ENCODE data around the gene RBM28. TPM values are rescaled to one million over a fixed set of nuclear protein-coding genes. Genes with fewer than 3 reads are reported as not detected.
"Not testable (repeated sequence)": the region's sequence is repeated elsewhere in the genome, so short reads cannot be mapped to it uniquely, and the experiment has no call there.

The RBM28 gene
- total RNA-seq, 1 experiment from 2014 or later = 18.5 TPM

DNA sequence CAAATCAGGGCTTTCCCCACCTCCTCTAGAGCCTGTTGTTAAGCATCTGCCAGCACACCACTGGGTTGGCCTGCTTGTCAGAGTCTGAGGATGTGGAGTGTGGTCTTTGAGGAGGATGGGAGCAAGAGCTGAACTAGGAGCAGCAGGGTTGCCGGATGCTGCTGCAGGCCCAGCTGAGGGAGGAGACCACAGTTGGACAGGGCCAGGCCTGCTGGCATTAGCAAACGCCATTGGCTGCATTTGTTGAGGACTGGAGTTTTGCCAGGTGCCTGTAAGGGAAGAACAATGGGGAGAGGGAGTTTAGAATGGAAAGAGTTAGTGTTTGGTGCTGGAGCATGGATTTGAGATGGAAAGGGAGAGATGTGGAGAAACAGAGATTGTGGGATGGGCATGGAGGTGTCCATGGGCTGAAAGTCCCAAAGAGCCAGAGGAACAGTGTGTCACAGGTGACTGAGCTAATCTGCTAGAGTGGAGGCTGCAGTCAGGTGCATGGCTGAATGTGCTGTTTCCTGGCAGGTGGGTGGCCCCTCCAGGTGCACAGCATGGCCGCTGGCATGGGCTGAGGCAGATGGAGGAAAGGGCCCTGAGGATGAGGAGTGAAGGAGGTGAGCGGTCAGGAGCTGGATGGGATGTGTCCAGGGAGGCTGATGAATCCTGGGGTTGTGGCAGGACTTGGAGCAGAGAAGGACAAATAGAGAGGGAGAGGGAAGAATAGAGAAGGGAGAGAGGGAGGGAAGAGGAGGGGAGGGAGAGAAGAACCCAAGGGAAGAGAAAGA, 61.9 kb downstream of the RBM28 start:
- no peak for DNase-seq (ENCODE audit: low read depth)

DNA sequence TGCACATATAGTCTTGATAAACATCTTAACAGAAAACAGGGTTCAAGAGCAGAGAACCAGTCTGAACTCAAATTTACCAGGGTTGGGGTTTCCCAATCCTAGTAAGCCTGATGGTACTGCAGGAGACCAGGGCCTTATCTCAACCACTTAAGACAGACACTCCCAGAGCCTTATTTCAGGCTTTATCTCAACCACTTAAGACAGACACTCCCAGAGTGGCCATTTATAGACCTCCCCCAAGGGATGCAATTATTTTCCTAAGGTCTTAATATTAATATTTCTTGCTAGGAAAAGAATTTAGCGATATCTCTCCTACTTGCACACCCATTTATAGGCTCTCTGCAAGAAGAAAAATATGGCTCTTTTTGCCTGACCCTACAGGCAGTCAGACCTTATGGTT, 63.3 kb downstream of the RBM28 start:
- DNase-seq (ENCODE audit: low read depth) = not testable (repeated sequence)

DNA sequence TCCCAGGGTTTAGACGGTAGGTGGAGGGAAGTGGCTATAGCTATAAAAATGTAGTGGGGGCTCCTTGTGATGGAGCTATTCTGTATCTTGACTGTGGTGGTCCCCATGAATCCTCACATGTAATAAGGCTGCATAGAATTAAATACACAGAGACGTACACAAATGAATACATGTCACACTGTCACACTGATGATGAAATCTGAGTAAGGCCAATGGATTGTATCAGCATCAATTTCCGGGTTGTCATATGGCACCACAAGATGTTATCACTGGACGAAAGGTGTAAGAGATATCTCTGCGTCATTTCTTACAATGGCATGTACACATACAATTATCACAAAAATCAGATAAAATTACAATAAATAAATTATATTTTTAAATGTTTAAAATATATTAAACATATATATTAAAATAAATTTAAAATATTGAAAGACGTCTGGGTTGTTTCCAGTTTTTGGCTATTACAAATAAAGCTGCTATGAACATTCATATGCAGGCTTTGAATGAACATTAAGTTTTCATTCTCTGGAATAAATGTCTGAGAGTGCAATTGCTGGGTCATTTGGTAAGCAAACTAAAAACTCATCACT, 64.5 kb downstream of the RBM28 start:
- DNase-seq (ENCODE audit: low read depth) = no peak

DNA sequence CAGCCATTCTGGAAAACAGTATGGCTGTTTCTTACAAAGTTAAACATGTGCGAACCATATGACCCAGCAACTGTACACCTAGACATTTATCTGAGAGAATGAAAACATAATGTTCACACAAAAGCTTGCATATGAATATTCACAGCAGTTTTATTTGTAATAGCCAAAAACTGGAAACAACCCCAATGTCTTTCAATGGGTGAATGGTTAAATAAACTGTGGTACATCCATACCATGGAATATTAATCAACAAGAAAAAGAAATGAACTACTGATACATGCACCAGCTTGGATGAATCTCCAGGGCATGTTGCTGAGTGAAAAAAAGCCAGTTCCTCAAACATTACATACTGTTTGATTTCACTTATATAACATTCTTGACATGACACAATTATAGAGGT, 65.3 kb downstream of the RBM28 start:
- DNase-seq (ENCODE audit: low read depth) = no peak

DNA sequence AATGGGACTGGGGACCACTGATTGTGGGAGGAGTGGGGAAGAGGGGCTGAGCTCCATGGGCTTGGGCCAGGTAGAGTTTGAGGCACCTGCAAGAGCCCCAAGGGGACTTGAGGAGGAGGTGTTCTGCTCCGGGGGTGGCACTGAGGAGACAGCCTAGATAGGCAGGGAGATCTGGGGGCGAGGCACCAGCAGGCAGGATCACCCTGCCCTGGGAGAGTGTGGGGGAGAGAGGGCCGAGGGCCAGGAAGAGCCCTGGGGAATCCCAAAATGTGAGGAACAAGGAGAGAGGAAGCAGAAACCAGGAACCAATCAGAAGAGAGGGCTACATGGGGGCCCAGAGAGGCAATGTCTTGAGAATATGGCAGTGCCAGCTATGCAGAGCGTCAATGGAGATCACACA, 68.0 kb downstream of the RBM28 start:
- no peak for DNase-seq (ENCODE audit: low read depth)

DNA sequence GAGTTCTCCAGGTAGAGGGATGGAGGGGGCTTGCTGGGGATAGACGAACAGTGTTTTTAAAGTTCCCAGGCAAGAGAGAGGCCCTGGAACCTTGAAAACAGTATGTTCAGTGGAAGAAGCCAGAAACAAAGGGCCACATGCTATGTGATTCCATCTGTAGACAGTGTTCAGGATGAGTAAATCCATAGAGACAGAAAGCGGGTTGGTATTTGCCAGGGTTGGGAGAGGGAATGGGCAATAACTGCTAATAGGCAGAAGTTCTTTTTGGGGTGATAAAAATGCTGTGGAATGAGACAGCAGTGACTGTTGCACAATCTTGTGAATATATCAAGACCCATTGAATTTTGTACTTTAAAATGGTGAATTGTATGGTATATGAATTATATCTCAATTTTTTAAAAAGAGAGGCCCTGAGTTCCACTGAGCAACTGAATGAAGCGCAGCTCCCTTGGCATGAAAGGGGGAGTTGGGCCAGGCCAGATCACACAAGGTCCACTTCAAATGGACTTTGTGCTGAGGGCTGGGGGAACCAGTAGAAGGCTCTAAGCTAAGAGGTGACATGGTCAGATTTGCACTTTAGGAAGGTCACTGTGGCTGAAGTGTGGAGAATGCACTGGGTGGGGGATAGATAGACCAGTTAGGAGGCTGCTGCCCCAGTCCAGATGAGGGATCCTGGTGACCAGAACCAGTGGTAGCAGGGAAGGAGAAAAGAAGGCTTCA, 68.7 kb downstream of the RBM28 start:
- DNase-seq (ENCODE audit: low read depth) = no peak

DNA sequence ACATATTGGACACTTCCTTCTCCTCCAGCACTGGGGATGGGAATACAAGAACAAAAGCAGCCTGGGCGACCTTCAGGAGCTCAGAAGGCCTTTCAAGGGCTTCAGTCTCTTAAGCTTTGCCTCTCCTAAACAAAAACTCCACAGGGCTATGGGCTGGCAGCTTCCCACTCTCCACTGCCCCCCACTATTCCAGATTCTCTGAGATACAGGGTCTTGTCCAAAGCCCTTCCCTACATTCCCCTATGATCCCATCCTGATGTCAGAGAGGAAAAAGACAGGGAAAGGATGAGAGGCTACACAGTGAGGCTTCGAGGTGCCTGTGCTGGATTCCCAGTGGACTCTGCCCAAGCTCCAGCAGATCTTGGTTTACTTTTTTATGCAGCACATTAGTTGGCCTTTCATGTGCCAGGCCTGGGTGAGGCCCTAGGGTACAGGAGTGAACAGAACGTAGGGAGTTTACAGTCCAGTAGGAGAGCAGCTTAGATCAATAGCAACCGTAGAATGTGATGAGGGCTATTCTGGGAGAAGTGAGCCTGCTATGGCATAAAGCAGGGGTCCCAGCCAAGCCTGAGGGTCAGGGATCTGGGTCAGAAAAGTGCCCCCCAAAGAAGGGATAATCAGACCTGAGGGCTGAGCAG, 69.3 kb downstream of the RBM28 start:
- DNase-seq (ENCODE audit: low read depth) = no peak

DNA sequence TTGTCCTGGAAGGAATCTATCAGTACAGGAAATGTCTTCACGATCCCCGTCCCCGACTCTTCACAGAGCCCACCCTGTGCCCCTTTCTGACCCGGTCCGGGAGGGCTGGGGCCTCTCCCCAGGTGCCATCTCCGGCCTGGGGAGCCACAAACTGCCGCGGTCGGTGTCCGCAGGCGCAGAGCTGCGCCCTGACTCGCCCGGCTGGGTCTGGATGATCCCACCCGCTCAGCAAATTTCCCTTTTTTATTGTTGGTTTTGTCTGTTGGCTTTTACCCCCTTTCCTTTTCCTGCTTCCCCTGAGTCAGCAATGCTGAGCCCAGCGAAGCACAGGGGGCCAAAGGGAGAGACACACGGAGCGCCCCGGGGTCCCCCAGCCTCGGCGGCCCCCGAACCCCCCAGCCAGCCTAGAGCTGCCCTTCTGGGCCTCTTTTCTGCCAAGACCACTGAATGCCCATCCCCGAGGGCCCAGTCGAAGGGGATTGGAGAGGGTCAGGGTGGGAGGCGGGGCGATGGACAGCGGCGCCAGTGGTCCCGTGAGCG, 71.7 kb downstream of the RBM28 start:
- DNase-seq (ENCODE audit: low read depth) = no peak

DNA sequence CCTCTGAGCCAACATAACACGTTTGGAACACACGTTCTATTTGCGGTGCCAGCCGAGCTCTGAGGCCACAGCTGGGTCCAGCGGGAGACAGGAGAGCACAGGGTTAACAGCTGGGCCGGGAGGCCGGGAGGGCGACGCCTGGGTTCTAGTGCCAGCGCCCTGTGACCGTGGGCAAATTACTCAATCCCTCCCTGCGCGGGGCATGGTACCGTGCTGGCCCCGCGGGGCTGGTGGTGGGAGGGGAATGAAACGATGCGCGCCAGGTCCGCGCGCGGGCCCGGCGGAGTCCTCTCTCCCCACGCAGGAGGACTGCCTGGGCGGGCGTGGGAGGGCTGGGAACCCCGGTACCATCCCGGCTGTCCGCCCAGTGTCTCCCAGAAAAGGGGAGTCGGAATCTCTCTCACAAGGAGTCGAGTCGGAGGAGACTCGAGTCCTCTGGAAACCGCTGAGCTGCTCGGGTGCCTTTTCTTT, 72.2 kb downstream of the RBM28 start:
- no peak for DNase-seq (ENCODE audit: low read depth)

DNA sequence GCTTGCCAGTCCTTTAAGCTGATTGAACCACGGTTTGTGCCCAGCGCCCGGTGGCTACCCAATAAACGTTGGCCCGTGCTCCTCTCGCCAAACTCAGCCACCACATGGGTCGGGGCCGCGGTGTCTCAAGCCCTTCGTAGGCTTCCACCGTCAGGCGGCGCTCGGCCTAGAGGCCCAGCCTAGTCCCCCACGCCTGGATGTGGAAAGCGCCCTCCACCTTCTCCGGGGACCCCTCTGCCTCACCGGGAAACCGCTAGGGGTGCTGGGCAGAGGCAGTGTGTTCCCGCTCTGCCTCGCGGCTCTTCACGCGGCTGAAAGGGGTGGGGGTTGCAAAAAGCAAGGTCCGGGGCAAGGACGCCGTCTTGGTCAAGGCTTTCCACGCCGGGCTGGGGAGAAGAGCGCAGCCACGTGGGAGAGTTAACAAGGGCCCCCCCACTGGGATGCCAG, 72.9 kb downstream of the RBM28 start:
- peak; percentile 4 for DNase-seq (ENCODE audit: low read depth)

DNA sequence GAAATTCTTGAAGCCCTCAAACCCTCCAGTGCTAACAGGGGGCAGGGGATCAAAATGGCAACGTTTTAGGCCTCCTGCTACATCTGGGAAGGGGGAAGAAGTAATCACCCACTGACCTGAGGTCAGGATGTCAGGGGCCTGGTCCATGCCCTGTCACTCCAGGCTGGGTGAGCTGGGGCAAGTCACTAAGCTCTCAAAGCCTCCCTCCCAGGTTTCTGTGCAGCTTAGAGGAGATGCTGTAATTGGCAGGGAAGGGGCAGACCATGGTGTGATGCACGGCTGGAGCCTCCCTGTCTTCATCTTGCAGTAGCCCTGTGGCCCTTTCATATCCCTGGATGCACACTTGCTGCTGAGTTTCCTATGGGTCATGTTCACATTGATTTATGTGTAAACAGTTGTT, 75.5 kb downstream of the RBM28 start:
- no peak for DNase-seq (ENCODE audit: low read depth)

DNA sequence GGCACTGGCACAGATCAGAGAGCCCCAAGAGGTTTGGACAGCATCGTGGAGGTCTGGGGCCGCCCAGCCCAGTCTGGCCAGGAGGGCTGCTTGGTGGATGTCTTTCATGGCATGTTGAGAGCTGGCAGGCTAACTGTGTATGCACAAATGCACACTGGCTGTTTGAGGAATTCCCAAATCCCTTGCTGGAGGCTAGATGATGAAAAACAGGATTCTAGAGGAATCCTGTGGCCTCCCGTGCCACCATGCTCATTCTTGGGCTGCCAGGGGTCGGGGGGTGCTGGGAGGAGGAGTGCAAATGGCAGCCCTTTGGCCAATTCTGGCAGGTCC, 76.1 kb downstream of the RBM28 start:
- peak; percentile 9 for DNase-seq (ENCODE audit: low read depth)

DNA sequence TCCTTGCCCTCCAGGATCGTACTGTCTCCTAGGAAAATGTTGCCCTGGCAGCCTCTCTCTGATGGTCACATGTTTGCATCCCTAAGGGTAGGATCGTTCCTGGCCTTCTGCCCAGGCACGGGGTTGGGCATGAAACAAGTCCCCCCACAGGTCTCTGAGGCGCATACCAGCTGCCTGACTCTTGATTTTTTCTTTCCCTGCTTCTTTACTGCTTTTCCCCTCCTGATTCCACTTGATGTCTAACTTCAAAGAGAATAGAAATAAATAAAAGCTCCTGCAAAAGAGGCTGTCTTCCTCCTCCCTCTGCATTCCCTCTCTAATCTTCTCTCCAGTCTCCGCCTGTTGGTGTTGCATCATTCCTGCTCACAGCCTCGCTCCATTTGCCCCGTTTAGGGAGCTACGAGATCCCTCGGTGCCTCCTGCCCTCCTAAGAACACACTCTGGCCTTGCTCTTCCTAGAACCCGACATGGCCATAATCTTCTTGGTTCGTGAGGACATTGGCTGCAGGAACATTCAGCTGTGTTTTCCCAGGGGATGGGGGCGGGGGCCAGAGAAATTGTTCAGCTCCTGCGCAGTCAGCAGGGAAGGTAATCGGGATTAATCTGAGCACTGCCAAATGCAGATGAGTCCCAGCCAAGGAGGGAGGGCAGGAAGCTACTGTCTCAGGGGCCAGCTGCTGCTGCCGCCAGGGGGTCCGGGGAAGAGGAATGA, 76.7 kb downstream of the RBM28 start:
- peak; percentile 72 for DNase-seq (ENCODE audit: low read depth)

DNA sequence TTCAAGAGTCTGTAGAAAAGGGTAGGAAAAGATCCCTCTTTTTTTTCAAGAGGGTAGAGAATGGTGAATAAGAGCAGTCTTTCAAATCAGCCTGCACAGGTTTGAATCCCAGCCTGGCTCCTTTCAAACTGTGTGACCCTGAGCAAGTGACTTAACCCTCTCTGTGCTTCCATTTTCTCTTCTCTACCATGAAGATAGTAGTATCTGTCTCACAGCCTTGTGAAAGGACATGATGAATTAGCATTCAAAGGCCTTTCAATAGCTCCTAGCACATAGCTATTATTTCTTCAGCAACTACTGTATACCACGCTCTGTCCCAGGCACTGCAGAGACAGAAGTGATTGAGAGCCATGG, 77.2 kb downstream of the RBM28 start:
- no peak for DNase-seq (ENCODE audit: low read depth)

DNA sequence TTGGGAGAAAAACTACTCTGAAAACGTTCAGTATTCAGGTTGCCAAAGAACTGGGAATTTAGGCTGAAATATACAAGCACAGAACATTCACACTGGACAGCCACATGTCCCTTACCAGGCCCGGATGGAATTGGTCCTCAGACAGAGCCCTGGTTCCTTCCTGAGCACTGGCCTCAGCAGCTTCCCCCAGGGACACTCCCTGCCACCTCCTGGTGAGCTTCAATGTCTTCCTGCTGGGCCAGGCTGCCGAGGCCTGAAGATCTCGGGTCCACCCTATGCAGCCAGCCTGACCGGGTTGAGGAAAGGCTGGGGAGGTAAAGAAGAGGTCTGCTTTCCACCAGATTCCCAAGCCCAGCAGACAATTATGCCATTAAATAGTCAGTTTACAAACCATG, 77.8 kb downstream of the RBM28 start:
- no peak for DNase-seq (ENCODE audit: low read depth)

DNA sequence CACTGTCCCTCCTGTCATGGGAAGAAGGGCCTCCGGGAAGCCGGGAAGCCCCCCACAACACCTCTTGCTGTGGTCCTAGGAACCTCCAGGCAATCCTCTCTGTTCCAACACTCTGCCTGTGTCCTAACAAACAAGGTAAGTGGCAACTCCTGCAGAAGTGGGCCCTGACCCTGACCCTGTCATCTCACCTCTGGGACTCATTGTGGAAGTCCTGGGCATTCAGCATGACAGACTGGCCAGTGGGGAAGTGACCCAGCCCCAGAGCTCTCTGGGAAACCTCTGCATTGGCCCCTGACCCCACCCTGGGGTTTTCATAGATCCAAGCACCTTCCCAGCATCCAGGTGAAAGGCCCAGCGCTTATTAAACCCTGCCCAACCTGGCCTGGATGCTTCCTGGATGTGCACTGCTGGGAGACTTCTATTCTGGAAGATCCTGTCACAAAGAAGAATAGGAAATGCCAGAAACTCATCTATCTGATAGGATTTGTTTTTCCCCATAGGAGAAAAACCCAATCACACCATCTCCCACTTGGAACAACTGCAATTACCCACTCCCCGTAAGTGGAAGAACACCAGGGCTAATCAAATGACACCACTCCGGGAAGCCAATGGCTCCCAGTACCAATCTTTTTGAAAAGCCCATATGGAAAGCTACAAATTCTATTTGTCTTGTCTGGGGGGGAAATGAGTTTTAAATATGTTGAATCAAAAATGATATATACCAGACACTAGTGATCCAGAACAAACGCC, 78.4 kb downstream of the RBM28 start:
- DNase-seq (ENCODE audit: low read depth) = no peak

DNA sequence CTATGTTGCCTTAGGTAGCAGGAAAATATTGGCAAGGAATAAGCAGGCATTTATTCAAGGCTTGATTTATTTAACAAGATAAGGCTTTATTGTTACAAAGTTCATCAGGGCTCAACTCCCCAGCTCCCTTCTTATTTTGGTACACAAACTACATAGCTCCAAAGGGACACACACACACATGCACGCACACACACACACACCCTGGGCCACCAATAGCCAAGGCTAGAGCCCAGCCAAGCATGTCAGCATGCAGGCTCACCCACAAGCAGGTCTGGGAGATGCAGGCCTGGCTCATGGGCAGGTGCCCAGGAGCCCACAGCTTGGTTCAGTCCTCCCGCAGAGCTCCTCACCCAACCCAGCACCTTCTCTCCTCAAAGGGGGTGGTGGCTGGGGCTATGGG, 79.2 kb downstream of the RBM28 start:
- no peak for DNase-seq (ENCODE audit: low read depth)

DNA sequence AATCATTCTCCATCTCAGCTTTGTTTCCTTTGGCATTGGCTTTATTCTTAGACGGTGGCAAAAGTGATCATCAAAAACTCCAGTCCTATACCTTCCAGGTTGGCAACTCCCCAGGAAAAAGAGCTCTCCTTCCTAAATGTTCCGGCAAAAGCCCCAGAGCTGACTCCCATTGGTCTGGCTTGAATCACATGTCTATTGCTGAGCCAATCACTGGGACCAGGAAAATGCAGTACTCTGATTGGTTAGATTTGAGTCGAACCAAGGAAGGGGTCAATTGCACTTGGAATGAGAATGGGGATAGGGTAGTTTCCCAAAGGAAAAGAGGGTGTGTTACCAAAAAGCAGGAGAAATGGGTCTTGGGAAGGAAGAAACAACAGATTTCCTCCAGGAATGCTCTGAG, 80.3 kb downstream of the RBM28 start:
- DNase-seq (ENCODE audit: low read depth) = no peak

DNA sequence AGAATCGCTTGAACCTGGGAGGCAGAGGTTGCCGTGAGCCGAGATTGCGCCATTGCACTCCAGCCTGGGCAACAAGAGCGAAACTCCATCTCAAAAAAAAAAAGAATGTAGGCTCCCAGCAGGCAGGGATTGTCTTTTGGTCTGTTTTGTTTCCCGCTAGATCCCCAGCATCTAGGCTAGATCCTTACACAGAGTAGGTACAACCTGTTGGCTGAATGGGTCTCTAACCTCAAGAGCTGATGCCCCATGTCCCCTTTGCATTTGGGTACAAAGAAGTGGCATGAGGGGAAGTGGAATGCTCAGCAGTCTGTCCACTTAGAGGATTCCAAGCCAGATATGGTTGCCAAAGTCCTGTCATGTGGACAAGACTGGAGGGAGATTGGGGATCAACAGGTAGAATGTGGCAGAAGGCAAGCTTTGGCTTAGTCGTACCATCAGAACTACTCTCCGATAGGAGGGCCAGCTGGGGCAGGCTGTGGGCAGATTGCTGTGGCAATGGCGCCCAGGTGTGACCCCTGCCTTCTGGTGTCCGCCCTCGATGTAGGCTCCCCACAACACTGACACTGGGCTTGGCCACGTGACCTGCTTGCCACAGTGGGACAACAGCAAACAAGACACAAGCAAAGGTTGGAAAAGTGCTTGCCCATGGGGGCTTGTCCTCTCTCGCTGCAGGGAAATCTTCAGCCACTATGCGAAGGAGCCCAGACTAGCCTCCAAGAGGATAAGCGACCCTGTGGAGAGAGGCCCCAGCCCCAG, 81.3 kb downstream of the RBM28 start:
- DNase-seq (ENCODE audit: low read depth) = no peak

Data from M059J (cell line).